Stomach (tissue), 9 donors: ENCODE measurements around the gene CFAP61. TPM values are rescaled to one million over a fixed set of nuclear protein-coding genes. Genes with fewer than 3 reads are reported as not detected.
A peak's percentile ranks its signal among the peaks of the same experiment; 100 is the strongest.

Experiments used
- DNase-seq, 2 donors: peaks; one replicate each; pipeline versions ENCODE4 v3.0.0 to v3.0.0-alpha.2; 2013 to 2019
- H3K27ac ChIP-seq, 5 donors: fragments of 200-600 bp in 4 of 5; sonication (generic) in 4 of 5; one replicate each; pipeline ENCODE4 v1.5.1; 2013 to 2019; ENCODE audit warnings: mild to moderate bottlenecking in 1 of 5, moderate library complexity in 1 of 5
- H3K27me3 ChIP-seq, 3 donors: fragments of 200-600 bp; sonication (generic); one replicate each; pipeline ENCODE4 v1.5.1; 2017 to 2019; ENCODE audit warnings: mixed run types in 1 of 3
- H3K36me3 ChIP-seq, 4 donors: fragments of 200-600 bp; sonication (generic); 1 replicate in 3 of 4; 2 replicates in 1 of 4; pipeline ENCODE4 v1.5.1; 2016 to 2019
- H3K4me1 ChIP-seq, 4 donors: fragments of 200-600 bp; sonication (generic); one replicate each; pipeline ENCODE4 v1.5.1; 2016 to 2019
- H3K4me3 ChIP-seq, 4 donors: fragments of 200-600 bp; sonication (generic) in 3 of 4; one replicate each; pipeline ENCODE4 v1.5.1; 2016 to 2019; ENCODE audit warnings: mild to moderate bottlenecking in 1 of 4
- H3K9me3 ChIP-seq, 4 donors: fragments of 200-600 bp; sonication (generic); one replicate each; pipeline ENCODE4 v1.5.1; 2016 to 2019
- EP300 ChIP-seq: sonication (generic); formaldehyde crosslinking; IDR thresholded peaks from one replicate; pipeline ENCODE4 v1.6.1; 2017; ENCODE audit warnings: antibody characterized with exemption
- POLR2A ChIP-seq, 4 donors: fragments of 450-650 bp; IDR thresholded peaks; one replicate each; pipeline ENCODE4 v1.6.1; 2016; ENCODE audit warnings: antibody characterized with exemption in 4 of 4, control low read depth in 2 of 4, mild to moderate bottlenecking in 1 of 4, moderate library complexity in 1 of 4
- POLR2AphosphoS5 ChIP-seq, 3 donors: sonication (generic); formaldehyde crosslinking; IDR thresholded peaks; one replicate each; pipeline ENCODE4 v1.6.1; 2016; ENCODE audit warnings: antibody characterized with exemption in 3 of 3
- WGBS, 5 donors: extraction: QIAGEN DNeasy Blood & Tissue Kit in 3 of 5; methylation state at CpG; one replicate each; pipeline versions ENCODE4 v1.1.5 to v1.1.7; 2013 to 2018; 5-methylcytosine and 5-hydroxymethylcytosine counted together
- intact Hi-C: fragments of 100-400 bp; cut with DNase I; formaldehyde crosslinking; loops from one replicate; pipeline ENCODE4 v1.15.1; 2023; ENCODE audit warnings: low total_unique reads
- polyA plus RNA-seq, 3 donors: library from polyadenylated mRNA; stranded (reverse); fragments of 200-250 nt; gene quantifications; one replicate each; pipeline ENCODE4 v1.2.3, GENCODE V29; 2013
- total RNA-seq, 5 donors: library from RNA; depleted of rRNA; stranded (reverse); fragments of >200 nt; gene quantifications; one replicate each; pipeline versions ENCODE4 v1.1.0 to v1.2.3, GENCODE V29; 2014 to 2016
- TF ChIP-seq, protein P1 (sequence below), 7 experiments: fragments of 450-650 bp in 4 of 7; fragments of 200-600 bp in 3 of 7; sonication (generic) in 3 of 7; IDR thresholded peaks; one replicate each; pipeline ENCODE4 v1.5.1; 2016 to 2019; ENCODE audit warnings: antibody characterized with exemption in 7 of 7, control low read depth in 2 of 7, mild to moderate bottlenecking in 1 of 7
- donor health status: healthy with polysubstance abuse.
- donor health status: Bipolar disorder and iron deficiency.
- donor health status: healthy.

Gene CFAP61
- total and polyA plus RNA-seq, 8 donors = not detected

DNA sequence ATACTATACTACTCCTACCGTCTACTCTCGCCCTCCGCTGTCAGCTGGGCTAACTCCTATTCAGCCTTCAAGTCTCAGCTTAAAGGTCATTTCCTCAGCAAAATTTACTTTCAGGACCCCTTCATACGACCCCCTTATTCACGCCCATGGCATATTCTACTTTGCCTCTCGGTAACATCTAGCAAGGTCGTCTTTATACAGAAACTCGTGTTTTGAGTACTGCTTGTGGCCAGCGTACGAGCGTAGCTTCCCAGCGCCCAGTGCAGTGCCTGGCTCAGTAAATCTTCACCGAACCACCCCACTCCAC lies 612 bp upstream of the CFAP61 start:
- H3K36me3 ChIP-seq = peaks cover 36 to 39% (median 38%) of the 10 kb centered on the region in 4 donors
- peak overlapping the region; percentile 87 to 93 (median 93) for H3K27ac ChIP-seq
- H3K4me1 ChIP-seq = peaks cover 9 to 24% (median 15%) of the 10 kb centered on the region in 4 donors
- intact Hi-C loops = no loop called here
- peak overlapping the region; percentile 94 to 99 (median 96) for H3K4me3 ChIP-seq
- TF ChIP-seq, protein P1, sequence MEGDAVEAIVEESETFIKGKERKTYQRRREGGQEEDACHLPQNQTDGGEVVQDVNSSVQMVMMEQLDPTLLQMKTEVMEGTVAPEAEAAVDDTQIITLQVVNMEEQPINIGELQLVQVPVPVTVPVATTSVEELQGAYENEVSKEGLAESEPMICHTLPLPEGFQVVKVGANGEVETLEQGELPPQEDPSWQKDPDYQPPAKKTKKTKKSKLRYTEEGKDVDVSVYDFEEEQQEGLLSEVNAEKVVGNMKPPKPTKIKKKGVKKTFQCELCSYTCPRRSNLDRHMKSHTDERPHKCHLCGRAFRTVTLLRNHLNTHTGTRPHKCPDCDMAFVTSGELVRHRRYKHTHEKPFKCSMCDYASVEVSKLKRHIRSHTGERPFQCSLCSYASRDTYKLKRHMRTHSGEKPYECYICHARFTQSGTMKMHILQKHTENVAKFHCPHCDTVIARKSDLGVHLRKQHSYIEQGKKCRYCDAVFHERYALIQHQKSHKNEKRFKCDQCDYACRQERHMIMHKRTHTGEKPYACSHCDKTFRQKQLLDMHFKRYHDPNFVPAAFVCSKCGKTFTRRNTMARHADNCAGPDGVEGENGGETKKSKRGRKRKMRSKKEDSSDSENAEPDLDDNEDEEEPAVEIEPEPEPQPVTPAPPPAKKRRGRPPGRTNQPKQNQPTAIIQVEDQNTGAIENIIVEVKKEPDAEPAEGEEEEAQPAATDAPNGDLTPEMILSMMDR (IDR thresholded peaks at IDR 0.05) = no peak
- TF ChIP-seq POLR2A (IDR thresholded peaks at IDR 0.05) (no peak), POLR2AphosphoS5 (IDR thresholded peaks at IDR 0.05) (no peak), EP300 (no peak)
- 0 to 2% (median 1%) methylated on average over 13 of the region's 13 CpGs for WGBS, 5 donors
- no peaks in the 10 kb centered on the region for H3K9me3 ChIP-seq
- no peak for DNase-seq
- no peaks in the 10 kb centered on the region for H3K27me3 ChIP-seq

DNA sequence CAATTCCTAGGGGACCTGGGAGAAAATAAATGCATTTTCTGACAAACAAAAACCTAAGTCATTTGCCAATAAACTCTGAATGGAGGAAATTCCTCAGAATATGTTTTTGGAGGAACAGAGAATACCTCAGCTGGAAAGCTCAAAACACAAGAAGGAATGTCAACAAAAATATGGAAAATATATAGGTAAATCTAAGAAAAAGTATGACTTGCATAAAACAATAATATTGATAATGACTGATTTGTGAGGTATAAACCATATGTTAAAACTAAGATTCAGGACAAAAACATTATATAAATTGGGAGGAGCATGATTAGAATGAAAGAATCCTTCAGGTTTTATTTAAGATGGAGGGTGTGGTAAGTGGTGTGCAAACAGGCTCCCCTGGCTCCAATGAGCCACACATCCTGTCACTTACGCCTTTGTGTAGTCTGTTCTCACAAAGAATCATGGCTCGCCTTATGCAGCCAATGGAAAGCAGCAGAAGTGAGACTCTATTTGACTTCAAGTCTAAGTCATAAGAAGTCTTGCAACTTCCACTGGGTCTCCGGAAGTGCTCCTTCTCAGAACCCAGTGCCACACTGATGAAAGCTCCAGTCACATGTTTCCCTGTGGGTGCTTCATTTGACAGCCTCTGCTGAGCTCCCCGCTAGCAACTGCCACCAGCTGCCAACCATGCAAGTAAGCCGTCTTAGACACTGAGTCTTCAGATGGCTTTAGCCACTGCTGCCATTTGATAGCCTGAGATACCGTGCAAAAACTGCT lies 8.1 kb downstream of the CFAP61 start:
- H3K27me3 ChIP-seq = peaks cover 0 to 6% (median 0%) of the 10 kb centered on the region in 3 donors
- H3K27ac ChIP-seq = no peak overlapping the region
- no peak for TF ChIP-seq EP300
- no peak for TF ChIP-seq POLR2A (IDR thresholded peaks at IDR 0.05)
- TF ChIP-seq POLR2AphosphoS5 (IDR thresholded peaks at IDR 0.05) = no peak
- TF ChIP-seq, protein P1 (IDR thresholded peaks at IDR 0.05) = no peak
- H3K9me3 ChIP-seq = no peaks in the 10 kb centered on the region
- DNase-seq = no peak
- H3K4me3 ChIP-seq = no peak overlapping the region
- WGBS, 5 donors = 74 to 87% (median 77%) methylated on average over 6 of the region's 6 CpGs
- intact Hi-C loops = no loop called here
- no peaks in the 10 kb centered on the region for H3K4me1 ChIP-seq
- no peaks in the 10 kb centered on the region for H3K36me3 ChIP-seq

DNA sequence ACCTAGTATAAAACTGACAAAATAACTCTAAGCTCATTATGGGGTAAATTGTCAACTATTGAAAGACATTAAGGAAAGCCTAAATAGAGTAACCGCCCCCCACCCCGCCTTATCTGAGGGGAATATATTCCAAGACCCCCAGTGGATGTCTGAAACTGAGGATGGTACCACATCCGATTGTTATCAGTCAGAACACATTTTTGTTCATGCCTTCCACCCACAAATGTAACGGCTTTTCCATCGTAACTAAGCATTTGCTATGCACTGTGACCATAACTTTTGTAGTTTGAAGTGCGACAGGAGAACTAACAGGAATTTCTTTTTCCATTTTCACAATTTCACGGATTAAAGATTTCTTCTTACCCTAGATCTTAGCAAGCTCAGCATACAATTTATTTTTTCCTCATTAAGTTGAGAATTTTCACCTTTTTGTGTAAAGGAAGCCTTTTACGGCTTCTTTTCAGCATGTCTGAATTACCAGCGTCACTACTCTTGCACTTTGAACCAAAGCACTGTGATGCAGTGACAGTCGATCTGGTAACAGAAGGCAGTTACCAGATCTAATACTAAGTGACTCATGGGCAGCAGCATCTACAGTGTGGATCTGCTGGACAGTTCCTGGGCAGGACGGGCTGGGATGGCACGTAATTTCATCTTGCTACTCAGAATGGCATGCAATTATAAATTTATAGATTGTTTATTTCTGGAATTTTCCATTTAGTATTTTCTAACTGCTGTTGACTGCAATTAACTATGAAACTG lies 11.8 kb downstream of the CFAP61 start:
- Histone ChIP-seq H3K27ac (no peak overlapping the region), H3K4me3 (no peak overlapping the region), H3K36me3 (no peaks in the 10 kb centered on the region), H3K27me3 (peaks cover 0 to 6% (median 0%) of the 10 kb centered on the region in 3 donors), H3K4me1 (no peaks in the 10 kb centered on the region), H3K9me3 (no peaks in the 10 kb centered on the region)
- intact Hi-C loops = no loop called here
- WGBS, 5 donors = 67 to 75% (median 73%) methylated on average over 12 of the region's 12 CpGs
- TF ChIP-seq POLR2A (IDR thresholded peaks at IDR 0.05) (no peak), EP300 (no peak), POLR2AphosphoS5 (IDR thresholded peaks at IDR 0.05) (no peak)
- TF ChIP-seq, protein P1 (IDR thresholded peaks at IDR 0.05) = no peak
- no peak for DNase-seq

DNA sequence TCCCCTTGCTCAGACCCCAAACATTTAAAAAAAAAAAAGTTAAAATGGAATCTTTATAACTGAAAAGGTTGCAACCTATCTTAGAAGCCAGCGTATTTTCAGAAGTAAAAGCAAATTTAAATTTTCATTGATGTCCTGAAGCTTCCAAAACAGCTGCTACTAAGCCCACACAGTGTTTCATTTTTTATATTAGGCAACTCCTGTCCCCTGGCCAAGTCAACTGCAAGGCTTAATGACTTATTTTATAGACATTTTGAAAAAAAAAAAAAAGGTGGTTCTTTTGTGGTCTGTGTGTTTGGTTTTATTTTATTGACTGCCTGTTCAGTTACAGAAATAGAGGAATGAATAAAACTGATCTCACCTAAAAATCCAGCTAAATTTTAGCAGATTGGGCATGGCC lies 13.0 kb downstream of the CFAP61 start:
- intact Hi-C loops = no loop called here
- Histone ChIP-seq H3K4me1 (no peaks in the 10 kb centered on the region), H3K27ac (no peak overlapping the region), H3K27me3 (peaks cover 0 to 6% (median 0%) of the 10 kb centered on the region in 3 donors), H3K36me3 (no peaks in the 10 kb centered on the region), H3K4me3 (no peak overlapping the region), H3K9me3 (no peaks in the 10 kb centered on the region)
- no peak for TF ChIP-seq POLR2A (IDR thresholded peaks at IDR 0.05)
- TF ChIP-seq EP300 = no peak
- TF ChIP-seq, protein P1 (IDR thresholded peaks at IDR 0.05) = no peak
- no peak for TF ChIP-seq POLR2AphosphoS5 (IDR thresholded peaks at IDR 0.05)
- 74 to 82% (median 81%) methylated on average over 1 of the region's 1 CpG for WGBS, 5 donors
- DNase-seq = no peak
